ENCODE measurements around the gene HINFP. TPM values are rescaled to one million over a fixed set of nuclear protein-coding genes. Genes with fewer than 3 reads are reported as not detected.
"Not testable (repeated sequence)": the region's sequence is repeated elsewhere in the genome, so short reads cannot be mapped to it uniquely, and the experiment has no call there.

The HINFP gene
- total RNA-seq, 2 donors from 2014 or later: 43.8 to 44.8 TPM

DNA sequence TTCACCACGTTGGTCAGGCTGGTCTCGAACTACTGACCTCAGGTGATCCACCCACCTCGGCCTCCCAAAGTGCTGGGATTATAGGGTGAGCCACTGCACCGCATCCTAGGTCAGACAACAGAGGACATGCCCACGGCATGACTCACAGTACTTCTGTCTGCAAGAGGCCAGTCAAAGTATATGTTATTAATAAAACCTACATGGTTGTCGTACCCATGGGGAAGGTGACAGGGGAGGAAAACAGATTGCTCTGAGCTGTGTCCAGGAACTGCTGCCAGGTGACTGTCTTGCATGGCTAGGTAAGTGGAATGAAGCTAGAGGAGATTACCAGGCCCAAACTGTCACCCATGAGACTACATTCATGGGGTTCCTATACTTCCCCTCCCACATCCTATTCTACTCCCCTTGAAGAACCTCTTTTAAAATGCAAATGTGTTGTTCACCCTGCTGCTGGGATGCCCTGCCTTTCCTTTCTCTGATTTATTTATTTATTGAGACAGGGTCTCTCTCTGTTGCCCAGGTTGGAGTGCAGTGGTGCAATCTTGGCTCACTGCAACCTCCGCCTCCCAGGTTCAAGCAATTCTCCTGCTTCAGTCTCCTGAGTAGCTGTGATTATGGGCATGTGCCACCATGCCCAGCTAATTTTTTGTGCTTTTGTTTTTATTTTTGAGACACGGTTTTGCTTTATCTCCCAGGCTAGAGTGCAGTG is 45.1 kb downstream of the HINFP start:
- Histone ChIP-seq H3K4me1 (ENCODE audit: control insufficient read depth, insufficient read depth, low read length) (no peaks in the 10 kb centered on the region), H3K9me3 (ENCODE audit: control insufficient read depth, low read length) (no peaks in the 10 kb centered on the region), H3K9ac (ENCODE audit: extremely low read depth, low read length, poor library complexity, severe bottlenecking) (no peak overlapping the region), H3K4me3 (ENCODE audit: low read length) (no peak overlapping the region), H3K36me3 (ENCODE audit: control insufficient read depth, insufficient read depth, low read length) (no peaks in the 10 kb centered on the region), H3K27me3 (ENCODE audit: control insufficient read depth, insufficient read depth, low read length, poor library complexity, severe bottlenecking) (no peaks in the 10 kb centered on the region), H3K27ac (ENCODE audit: low read depth, low read length) (no peak overlapping the region)
- Mint-ChIP-seq H3K9me3 (no peaks in the 10 kb centered on the region), H3K27ac (no peak overlapping the region), H3K27me3 (ENCODE audit: insufficient read depth) (peaks cover 2% of the 10 kb centered on the region), H3K4me1 (peaks cover 8% of the 10 kb centered on the region), H3K36me3 (ENCODE audit: low read depth) (no peaks in the 10 kb centered on the region), H3K4me3 (no peak overlapping the region)
- WGBS, 2 experiments (ENCODE audit: insufficient coverage in 1 of 2, insufficient read length in 1 of 2): 76 to 77% methylated on average over 8 of the region's 8 CpGs
- DNase-seq: no peak
- TF ChIP-seq CTCF (conservative IDR thresholded peaks at IDR 0.05): no peak

DNA sequence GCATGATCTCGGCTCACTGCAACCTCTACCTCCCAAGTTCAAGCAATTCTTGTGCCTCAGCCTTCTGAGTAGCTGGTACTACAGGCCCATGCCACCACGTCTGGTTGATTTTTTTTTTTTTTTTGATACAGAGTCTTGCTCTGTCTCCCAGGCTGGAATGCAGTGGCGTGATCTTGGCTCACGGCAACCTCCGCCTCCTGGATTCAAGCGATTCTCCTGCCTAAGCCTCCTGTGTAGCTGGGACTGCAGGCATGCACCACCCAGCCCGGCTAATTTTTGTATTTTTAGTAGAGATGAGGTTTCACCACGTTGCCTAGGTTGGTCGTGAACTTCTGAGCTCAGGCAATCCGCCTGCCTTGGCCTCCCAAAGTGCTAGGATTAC is 45.7 kb downstream of the HINFP start:
- not testable (repeated sequence) for DNase-seq; H3K27me3 ChIP-seq (ENCODE audit: control insufficient read depth, insufficient read depth, low read length, poor library complexity, severe bottlenecking); H3K27ac ChIP-seq (ENCODE audit: low read depth, low read length); H3K36me3 Mint-ChIP-seq (ENCODE audit: low read depth); H3K36me3 ChIP-seq (ENCODE audit: control insufficient read depth, insufficient read depth, low read length); H3K27ac Mint-ChIP-seq; H3K9me3 Mint-ChIP-seq; H3K9me3 ChIP-seq (ENCODE audit: control insufficient read depth, low read length); H3K27me3 Mint-ChIP-seq (ENCODE audit: insufficient read depth); H3K9ac ChIP-seq (ENCODE audit: extremely low read depth, low read length, poor library complexity, severe bottlenecking); H3K4me1 Mint-ChIP-seq; H3K4me3 ChIP-seq (ENCODE audit: low read length); H3K4me3 Mint-ChIP-seq; H3K4me1 ChIP-seq (ENCODE audit: control insufficient read depth, insufficient read depth, low read length)
- WGBS, 2 experiments (ENCODE audit: insufficient coverage in 1 of 2, insufficient read length in 1 of 2): 76 to 85% methylated on average over 6 to 10 of the region's 10 CpGs

DNA sequence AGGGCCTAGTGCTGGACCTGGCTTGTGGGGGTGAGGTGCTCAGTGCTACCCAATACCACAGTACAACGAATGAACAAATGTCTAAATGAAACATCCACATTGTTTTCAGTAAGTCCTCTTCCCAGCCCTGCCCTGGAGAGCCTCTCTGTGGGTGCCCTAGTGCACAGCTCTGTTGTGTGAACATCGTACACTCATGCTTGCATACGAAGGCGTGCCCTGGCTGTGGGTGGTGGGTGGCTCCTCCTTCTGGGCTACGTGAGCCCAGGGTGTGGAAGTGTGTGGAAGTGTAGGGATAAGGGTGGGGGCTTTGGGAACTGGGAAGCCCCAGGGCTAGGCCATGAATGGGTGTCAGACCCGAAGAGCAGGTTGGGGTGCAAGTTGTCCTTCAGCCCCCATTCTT is 46.6 kb downstream of the HINFP start:
- no peak for TF ChIP-seq CTCF (conservative IDR thresholded peaks at IDR 0.05)
- Mint-ChIP-seq H3K4me1 (peaks cover 8% of the 10 kb centered on the region), H3K9me3 (no peaks in the 10 kb centered on the region), H3K36me3 (ENCODE audit: low read depth) (no peaks in the 10 kb centered on the region), H3K27ac (peak overlapping the region; percentile 66), H3K27me3 (ENCODE audit: insufficient read depth) (no peaks in the 10 kb centered on the region), H3K4me3 (peak overlapping the region; percentile 84)
- no peaks in the 10 kb centered on the region for H3K9me3 ChIP-seq (ENCODE audit: control insufficient read depth, low read length)
- 90% methylated on average over 6 of the region's 6 CpGs; no CpG with 5 or more reads in 1 of the 2 experiments for WGBS, 2 experiments (ENCODE audit: insufficient coverage in 1 of 2, insufficient read length in 1 of 2)
- no peaks in the 10 kb centered on the region for H3K27me3 ChIP-seq (ENCODE audit: control insufficient read depth, insufficient read depth, low read length, poor library complexity, severe bottlenecking)
- H3K27ac ChIP-seq (ENCODE audit: low read depth, low read length): no peak overlapping the region
- DNase-seq: no peak
- H3K36me3 ChIP-seq (ENCODE audit: control insufficient read depth, insufficient read depth, low read length): no peaks in the 10 kb centered on the region
- H3K9ac ChIP-seq (ENCODE audit: extremely low read depth, low read length, poor library complexity, severe bottlenecking): no peak overlapping the region
- H3K4me3 ChIP-seq (ENCODE audit: low read length): no peak overlapping the region
- no peaks in the 10 kb centered on the region for H3K4me1 ChIP-seq (ENCODE audit: control insufficient read depth, insufficient read depth, low read length)
